ENCODE results near the gene PDE2A. TPM values are rescaled to one million over a fixed set of nuclear protein-coding genes. Genes with fewer than 3 reads are reported as not detected.

PDE2A gene
- total and polyA plus RNA-seq, 9 donors = 8.3 to 44.0 (median 12.8) TPM

- no peaks in the 10 kb centered on the region for H3K36me3 ChIP-seq
- TF ChIP-seq EP300 (IDR thresholded peaks at IDR 0.05) = no peak
- TF ChIP-seq CTCF (IDR thresholded peaks at IDR 0.05) = no peak
- TF ChIP-seq POLR2A (IDR thresholded peaks at IDR 0.05) = no peak
- H3K4me1 ChIP-seq (ENCODE audit: insufficient read depth) = no peaks in the 10 kb centered on the region
- 66 to 78% (median 70%) methylated on average over 8 of the region's 8 CpGs for WGBS, 3 donors
- no peaks in the 10 kb centered on the region for H3K27me3 ChIP-seq
- intact Hi-C loops (cut with DNase I) = loop anchor here in 1 of 4 donors (10.0 kb wide), 1 partner anchor 190 kb away; no protein-coding TSS in a partner anchor
- no peaks in the 10 kb centered on the region for H3K9me3 ChIP-seq
- H3K27ac ChIP-seq = no peak overlapping the region
- DNase-seq = no peak
- no peak overlapping the region for H3K4me3 ChIP-seq
Measured at GRCh38 chr11:72594493-72595291, 79.5 kb downstream of the PDE2A start.

DNA sequence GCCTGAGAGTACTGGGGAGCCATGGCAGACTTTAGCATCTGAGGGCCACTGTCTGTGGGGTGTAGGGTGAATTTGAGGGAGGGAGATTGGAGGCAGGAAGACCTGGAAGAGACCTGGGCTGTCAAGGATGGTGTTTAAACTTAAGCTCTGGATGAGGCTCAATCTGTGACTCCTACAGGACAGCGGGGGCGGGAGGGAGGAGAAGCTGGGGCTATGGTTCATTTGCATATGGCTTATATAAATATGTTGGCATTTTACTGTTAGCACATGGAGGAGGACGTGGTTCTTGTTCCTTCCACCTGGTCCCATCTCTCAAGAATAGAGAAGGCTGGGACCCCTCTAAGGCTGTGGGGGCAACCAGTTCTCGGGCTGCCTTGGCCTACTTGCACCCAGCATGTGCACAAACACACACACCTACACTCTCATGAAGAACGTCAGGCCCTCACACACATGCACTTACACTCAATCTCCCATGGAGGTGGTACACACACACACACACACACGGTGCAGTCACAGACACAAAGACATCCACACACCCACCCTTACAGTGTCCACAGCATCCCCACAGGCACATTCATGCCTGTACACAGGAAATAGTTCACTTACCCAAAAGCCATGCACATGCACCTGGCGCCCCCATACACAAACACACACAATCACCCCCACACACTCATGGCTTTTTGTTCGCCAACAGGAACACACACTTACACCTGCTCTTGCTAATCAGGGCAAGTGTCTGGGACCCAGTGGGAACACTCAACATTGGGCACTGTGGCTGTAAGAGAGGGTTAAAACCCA lies 81.3 kb downstream of the PDE2A start:
- H3K4me1 ChIP-seq (ENCODE audit: insufficient read depth) = no peaks in the 10 kb centered on the region
- intact Hi-C loops (cut with DNase I) = loop anchor here in 1 of 4 donors (10.0 kb wide), 1 partner anchor 192 kb away; no protein-coding TSS in a partner anchor
- 86 to 91% (median 89%) methylated on average over 8 of the region's 8 CpGs for WGBS, 3 donors
- H3K27ac ChIP-seq = no peak overlapping the region
- no peaks in the 10 kb centered on the region for H3K27me3 ChIP-seq
- no peak overlapping the region for H3K4me3 ChIP-seq
- TF ChIP-seq CTCF (IDR thresholded peaks at IDR 0.05) (no peak), POLR2A (IDR thresholded peaks at IDR 0.05) (no peak), EP300 (IDR thresholded peaks at IDR 0.05) (no peak)
- H3K9me3 ChIP-seq = no peaks in the 10 kb centered on the region
- no peak for DNase-seq
- no peaks in the 10 kb centered on the region for H3K36me3 ChIP-seq

DNA sequence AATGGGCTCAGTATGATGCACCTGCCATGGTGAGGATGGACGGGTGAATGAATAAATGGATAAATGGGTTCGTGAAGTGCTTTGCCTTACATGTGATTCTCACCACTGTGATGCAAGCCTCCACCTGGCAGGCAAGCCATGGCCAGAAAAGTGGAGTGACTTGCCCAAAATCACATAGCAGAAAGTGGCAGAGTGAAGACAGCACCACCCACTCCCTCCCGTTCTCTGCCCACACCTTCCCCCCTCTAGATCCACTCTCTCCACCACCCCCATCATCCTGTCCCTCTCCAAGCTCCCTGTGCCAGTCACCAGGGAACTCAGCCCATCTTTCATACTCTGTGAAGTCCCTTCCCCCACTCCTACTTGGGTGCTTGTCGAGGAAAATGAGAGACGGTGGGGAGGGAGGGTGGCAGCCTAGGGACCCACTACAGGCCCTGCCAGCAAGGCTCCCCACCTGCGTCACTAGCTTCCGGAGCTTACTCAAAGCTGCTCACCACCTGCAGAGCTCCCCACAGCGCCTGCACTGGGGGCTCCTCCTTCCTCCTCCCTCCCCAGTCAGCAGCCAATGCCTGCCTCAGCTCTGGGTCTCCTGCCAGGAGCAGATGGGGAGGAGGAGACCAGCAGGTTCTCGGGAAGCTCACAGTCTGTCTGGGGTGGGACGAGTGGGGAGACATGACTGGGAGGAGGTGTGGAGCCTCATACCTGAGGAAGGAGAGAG lies 82.3 kb downstream of the PDE2A start:
- intact Hi-C loops (cut with DNase I) = loop anchor here in 1 of 4 donors (10.0 kb wide), 1 partner anchor 193 kb away; no protein-coding TSS in a partner anchor
- 31 to 55% (median 36%) methylated on average over 10 of the region's 10 CpGs for WGBS, 3 donors

GRCh38 chr11:72591023-72591422 lies 83.2 kb downstream of the PDE2A start:
- intact Hi-C loops (cut with DNase I) = loop anchor here in 1 of 4 donors (10.0 kb wide), 1 partner anchor 194 kb away; no protein-coding TSS in a partner anchor
- Histone ChIP-seq H3K36me3 (no peaks in the 10 kb centered on the region), H3K4me1 (ENCODE audit: insufficient read depth) (no peaks in the 10 kb centered on the region), H3K9me3 (no peaks in the 10 kb centered on the region), H3K27me3 (no peaks in the 10 kb centered on the region), H3K27ac (no peak overlapping the region), H3K4me3 (no peak overlapping the region)
- 42 to 54% (median 46%) methylated on average over 5 of the region's 5 CpGs for WGBS, 3 donors
- DNase-seq = no peak
- TF ChIP-seq EP300 (IDR thresholded peaks at IDR 0.05) (no peak), POLR2A (IDR thresholded peaks at IDR 0.05) (no peak), CTCF (IDR thresholded peaks at IDR 0.05) (no peak)

More for the DNA sequence above, 82.3 kb downstream of the PDE2A start:
- Histone ChIP-seq H3K4me1 (ENCODE audit: insufficient read depth) (no peaks in the 10 kb centered on the region), H3K27ac (no peak overlapping the region), H3K4me3 (no peak overlapping the region), H3K27me3 (no peaks in the 10 kb centered on the region), H3K9me3 (no peaks in the 10 kb centered on the region), H3K36me3 (no peaks in the 10 kb centered on the region)
- no peak for DNase-seq
- no peak for TF ChIP-seq EP300 (IDR thresholded peaks at IDR 0.05)
